ENCODE measurements around the gene CIAO2B.
"Not testable (repeated sequence)": the region's sequence is repeated elsewhere in the genome, so short reads cannot be mapped to it uniquely, and the experiment has no call there.

Gene CIAO2B

GRCh38 chr16:66942981-66943380 is 8.8 kb upstream of the CIAO2B start:
- DNase-seq (ENCODE audit: low read depth, low spot score), result no peak

GRCh38 chr16:66940236-66940635 is 6.0 kb upstream of the CIAO2B start:
- no peak overlapping the region for H3K27ac ChIP-seq
- DNase-seq (ENCODE audit: low read depth, low spot score), result no peak

More at GRCh38 chr16:66942981-66943380, 8.8 kb upstream of the CIAO2B start:
- H3K27ac ChIP-seq, result no peak overlapping the region

GRCh38 chr16:66939366-66939765 is 5.2 kb upstream of the CIAO2B start:
- no peak overlapping the region for H3K27ac ChIP-seq
- DNase-seq (ENCODE audit: low read depth, low spot score), result no peak

GRCh38 chr16:66937725-66938337 is 3.6 kb upstream of the CIAO2B start:
- no peak overlapping the region for H3K27ac ChIP-seq
- DNase-seq (ENCODE audit: low read depth, low spot score), result no peak

- no peak for DNase-seq (ENCODE audit: low read depth, low spot score)
- H3K27ac ChIP-seq, result no peak overlapping the region
These were observed 2.8 kb upstream of the CIAO2B start for GRCh38 chr16:66936889-66937554.

GRCh38 chr16:66936462-66936861 is 2.3 kb upstream of the CIAO2B start:
- DNase-seq (ENCODE audit: low read depth, low spot score), result no peak
- H3K27ac ChIP-seq, result peak overlapping the region; percentile 94

GRCh38 chr16:66935314-66936011 is 1.3 kb upstream of the CIAO2B start, which contains the start of gene CES2:
Gene CES2 (plus strand): TSS chr16:66935516. CDS start chr16:66935636, 120 bp downstream.
- H3K27ac ChIP-seq, result peak within 1 kb of the TSS; percentile 94
- peak; percentile 29 for DNase-seq (ENCODE audit: low read depth, low spot score)

- DNase-seq (ENCODE audit: low read depth, low spot score), result not testable (repeated sequence)
- H3K27ac ChIP-seq, result peak overlapping the region; percentile 94
These were observed 674 bp upstream of the CIAO2B start for GRCh38 chr16:66934839-66935313.

- no peak for DNase-seq (ENCODE audit: low read depth, low spot score)
These were observed 445 bp downstream of the CIAO2B start for GRCh38 chr16:66933776-66934137.

GRCh38 chr16:66932076-66932475 is 2.1 kb downstream of the CIAO2B start:
- no peak for DNase-seq (ENCODE audit: low read depth, low spot score)
- H3K27ac ChIP-seq, result no peak overlapping the region

More at GRCh38 chr16:66933776-66934137, 445 bp downstream of the CIAO2B start:
- H3K27ac ChIP-seq, result peak overlapping the region; percentile 94

- no peak for DNase-seq (ENCODE audit: low read depth, low spot score)
- H3K27ac ChIP-seq, result no peak overlapping the region
These were observed 2.5 kb downstream of the CIAO2B start for GRCh38 chr16:66931665-66932064.

- no peak for DNase-seq (ENCODE audit: low read depth, low spot score)
These were observed 4.0 kb downstream of the CIAO2B start for GRCh38 chr16:66930189-66930588.

GRCh38 chr16:66928702-66929388 is 5.4 kb downstream of the CIAO2B start:
- no peak for DNase-seq (ENCODE audit: low read depth, low spot score)
- H3K27ac ChIP-seq, result peak overlapping the region; percentile 55

More at GRCh38 chr16:66930189-66930588, 4.0 kb downstream of the CIAO2B start:
- H3K27ac ChIP-seq, result peak overlapping the region; percentile 54

GRCh38 chr16:66927918-66928649 is 6.1 kb downstream of the CIAO2B start:
- peak overlapping the region; percentile 55 for H3K27ac ChIP-seq

GRCh38 chr16:66926961-66927436 is 7.2 kb downstream of the CIAO2B start:
- H3K27ac ChIP-seq, result peak overlapping the region; percentile 55
- DNase-seq (ENCODE audit: low read depth, low spot score), result no peak

More at GRCh38 chr16:66927918-66928649, 6.1 kb downstream of the CIAO2B start:
- peak; percentile 20 for DNase-seq (ENCODE audit: low read depth, low spot score)

- no peak for DNase-seq (ENCODE audit: low read depth, low spot score)
- no peak overlapping the region for H3K27ac ChIP-seq
These were observed 7.8 kb downstream of the CIAO2B start for GRCh38 chr16:66926171-66926947.

- H3K27ac ChIP-seq, result peak within 1 kb of the TSS; percentile 20
- DNase-seq (ENCODE audit: low read depth, low spot score), result no peak
These were observed 8.8 kb downstream of the CIAO2B start, which contains the start of gene RRAD for GRCh38 chr16:66925322-66925840. Gene RRAD (minus strand): TSS chr16:66925535. CDS start chr16:66925179, 356 bp downstream.

GRCh38 chr16:66924527-66925321 is 9.5 kb downstream of the CIAO2B start:
- peak overlapping the region; percentile 20 for H3K27ac ChIP-seq
- no peak for DNase-seq (ENCODE audit: low read depth, low spot score)
